GM18520 (cell line): ENCODE results near the gene RAD51D.
"Not testable (repeated sequence)": the region's sequence is repeated elsewhere in the genome, so short reads cannot be mapped to it uniquely, and the experiment has no call there.

Source experiments
- ATAC-seq: cut with Tn5 transposase; IDR thresholded peaks from one replicate; pipeline ENCODE4 v1.9.1; 2021; ENCODE audit not compliant: unreplicated experiment

Gene RAD51D

GRCh38 chr17:35141681-35142466 is 22.2 kb upstream of the RAD51D start, which contains the start of gene NLE1:
Gene NLE1, minus strand, starts transcription at chr17:35142303. Its CDS starts 28 bp downstream, at chr17:35142275.
- ATAC-seq, result peak; percentile 79

GRCh38 chr17:35138218-35138617 is 18.6 kb upstream of the RAD51D start:
- no peak for ATAC-seq

DNA sequence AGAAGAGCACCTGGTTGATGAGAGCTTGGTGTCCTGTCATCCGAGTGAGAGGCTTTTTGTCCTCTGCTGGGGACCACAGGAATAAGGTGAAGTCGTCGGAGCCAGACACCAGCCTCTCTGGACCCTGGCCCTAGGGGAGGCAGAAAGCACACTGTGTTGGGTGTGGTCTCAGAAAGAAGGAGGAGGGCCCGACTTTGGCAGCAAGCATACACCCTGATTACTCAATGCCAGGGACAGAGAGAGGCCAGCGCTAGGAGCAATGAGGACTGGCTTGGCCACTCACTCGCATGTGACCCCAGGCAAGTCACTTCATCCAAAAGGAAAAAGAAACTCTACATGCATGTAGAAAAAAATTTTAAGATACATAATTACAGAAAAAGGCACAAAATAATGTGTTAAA is 15.7 kb upstream of the RAD51D start:
- ATAC-seq, result no peak

DNA sequence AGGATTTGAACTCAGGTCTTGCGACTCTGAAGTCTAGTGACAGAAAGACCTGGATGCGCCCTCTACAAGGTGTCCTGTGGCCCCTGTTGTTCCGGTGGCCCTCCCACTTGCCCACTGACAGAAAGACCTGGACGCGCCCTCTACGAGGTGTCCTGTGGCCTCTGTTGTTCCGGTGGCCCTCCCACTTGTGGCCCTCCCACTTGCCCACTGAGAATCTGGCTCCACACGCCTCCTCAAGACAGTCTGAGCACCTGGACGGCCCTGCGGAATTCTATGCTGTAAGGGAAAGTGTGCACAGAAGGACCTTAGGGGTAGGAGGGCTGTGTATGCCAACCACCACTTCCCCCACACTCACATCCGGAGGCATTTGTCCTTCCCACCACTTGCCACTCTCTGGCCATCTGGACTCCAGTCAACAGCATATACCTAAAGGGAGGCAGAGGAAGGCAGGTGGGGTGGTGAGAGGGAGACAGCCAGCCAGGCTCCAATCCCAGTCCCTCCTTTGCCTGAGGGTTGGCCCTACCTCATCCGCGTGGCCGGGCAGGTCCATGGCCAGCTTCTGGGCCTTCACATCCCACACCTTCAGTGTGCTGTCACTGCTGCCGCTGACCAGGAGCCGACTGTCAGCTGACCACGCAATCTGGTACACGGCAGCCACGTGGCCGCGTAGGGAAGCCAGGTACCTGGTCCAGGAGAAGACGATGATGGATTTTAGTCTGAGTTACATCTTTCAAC is 13.3 kb upstream of the RAD51D start:
- no peak for ATAC-seq

- ATAC-seq, result no peak
Measured at GRCh38 chr17:35132099-35132498, 12.4 kb upstream of the RAD51D start.

- no peak for ATAC-seq
Measured at GRCh38 chr17:35130392-35130791, 10.7 kb upstream of the RAD51D start.

GRCh38 chr17:35129973-35130351 is 10.3 kb upstream of the RAD51D start:
- ATAC-seq, result no peak

- ATAC-seq, result no peak
Measured at GRCh38 chr17:35129154-35129972, 9.7 kb upstream of the RAD51D start.

- no peak for ATAC-seq
Measured at GRCh38 chr17:35127751-35128514, 8.3 kb upstream of the RAD51D start.

GRCh38 chr17:35121315-35121714 is 1.7 kb upstream of the RAD51D start, which contains the start of gene FNDC8:
Gene FNDC8, plus strand, starts transcription at chr17:35121615. Its CDS starts 79 bp downstream, at chr17:35121694.
- no peak for ATAC-seq

DNA sequence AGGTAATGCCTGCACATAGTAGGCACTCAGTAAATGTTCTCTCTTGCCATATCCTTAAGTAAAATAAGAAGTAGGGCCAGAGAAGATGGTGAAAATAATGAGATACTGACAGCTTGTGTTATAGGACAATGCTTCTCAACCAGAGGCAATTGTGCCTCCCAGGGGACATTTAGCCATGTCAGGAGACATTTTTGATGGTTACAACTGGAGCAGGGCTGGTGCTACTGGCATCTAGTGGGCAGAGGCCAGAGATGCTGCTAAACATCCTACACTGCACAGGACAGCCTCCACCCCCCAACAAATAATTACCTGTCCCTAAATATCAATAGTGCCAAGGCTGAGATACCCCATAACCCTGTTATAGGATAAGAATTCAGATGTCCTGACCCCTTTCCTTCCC is 1.7 kb downstream of the RAD51D start:
- ATAC-seq, result no peak

GRCh38 chr17:35116845-35117244 is 2.8 kb downstream of the RAD51D start:
- no peak for ATAC-seq

DNA sequence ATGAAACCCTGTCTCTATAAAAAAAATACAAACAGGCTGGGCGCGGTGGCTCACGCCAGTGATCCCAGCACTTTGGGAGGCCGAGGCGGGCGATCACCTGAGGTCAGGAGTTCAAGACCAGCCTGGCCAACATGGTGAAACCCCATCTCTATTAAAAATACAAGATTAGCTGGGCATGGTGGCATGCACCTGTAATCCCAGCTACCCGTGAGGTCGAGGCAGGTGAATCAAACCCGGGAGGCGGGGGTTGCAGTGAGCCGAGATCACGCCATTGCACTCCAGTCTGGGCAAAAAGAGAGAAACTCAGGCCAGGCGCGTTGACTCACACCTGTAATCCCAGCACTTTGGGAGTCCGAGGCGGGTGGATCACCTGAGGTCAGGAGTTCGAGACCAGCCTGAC is 8.9 kb downstream of the RAD51D start:
- ATAC-seq, result not testable (repeated sequence)

DNA sequence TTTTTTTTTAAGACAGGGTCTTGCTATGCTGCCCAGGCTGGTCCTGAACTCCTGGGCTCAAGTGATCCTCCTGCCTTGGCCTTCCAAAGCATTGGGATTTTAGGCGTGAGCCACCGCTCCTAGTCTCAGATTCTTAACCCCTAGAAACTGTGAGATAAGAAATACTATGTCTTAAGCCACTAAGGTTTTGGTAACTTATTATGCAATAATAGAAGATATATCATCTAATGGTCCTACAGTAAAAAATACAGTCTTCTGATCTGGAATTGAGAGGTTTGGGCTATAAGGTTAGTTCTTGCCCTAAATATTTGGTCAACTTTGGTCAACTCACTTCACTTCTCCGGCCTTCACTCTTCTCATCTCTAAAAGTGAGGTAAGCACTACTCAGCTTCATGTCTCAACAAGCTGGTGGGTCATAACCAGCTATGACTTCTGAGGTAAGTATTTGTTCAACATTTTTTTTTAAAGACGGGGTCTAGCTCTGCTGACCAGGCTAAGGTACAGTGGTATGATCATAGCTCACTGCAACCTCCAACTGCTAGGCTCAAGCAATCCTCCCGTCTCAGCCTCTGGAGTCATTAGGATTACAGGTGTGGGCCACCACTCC is 14.7 kb downstream of the RAD51D start:
- ATAC-seq, result no peak

GRCh38 chr17:35103271-35103670 is 16.4 kb downstream of the RAD51D start:
- ATAC-seq, result no peak

DNA sequence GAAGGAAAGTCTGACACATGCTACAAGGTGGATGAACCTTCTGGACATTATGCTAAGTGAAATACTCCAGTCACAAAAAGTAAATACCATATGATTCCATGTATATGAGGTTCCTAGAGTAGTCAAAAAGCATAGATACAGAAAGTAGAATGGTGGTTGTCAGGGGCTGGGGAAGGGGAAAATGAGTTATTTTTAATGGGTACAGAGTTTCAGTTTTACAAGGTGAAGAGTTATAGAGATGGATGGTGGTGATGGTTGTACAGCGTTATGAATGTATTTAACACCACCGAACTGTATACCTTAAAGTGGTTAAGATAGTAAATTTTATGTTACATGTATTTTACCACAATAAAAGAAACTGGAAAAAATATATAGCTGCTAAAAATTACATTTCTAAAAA is 17.9 kb downstream of the RAD51D start:
- no peak for ATAC-seq

- no peak for ATAC-seq
Measured at GRCh38 chr17:35101036-35101435, 18.6 kb downstream of the RAD51D start.

DNA sequence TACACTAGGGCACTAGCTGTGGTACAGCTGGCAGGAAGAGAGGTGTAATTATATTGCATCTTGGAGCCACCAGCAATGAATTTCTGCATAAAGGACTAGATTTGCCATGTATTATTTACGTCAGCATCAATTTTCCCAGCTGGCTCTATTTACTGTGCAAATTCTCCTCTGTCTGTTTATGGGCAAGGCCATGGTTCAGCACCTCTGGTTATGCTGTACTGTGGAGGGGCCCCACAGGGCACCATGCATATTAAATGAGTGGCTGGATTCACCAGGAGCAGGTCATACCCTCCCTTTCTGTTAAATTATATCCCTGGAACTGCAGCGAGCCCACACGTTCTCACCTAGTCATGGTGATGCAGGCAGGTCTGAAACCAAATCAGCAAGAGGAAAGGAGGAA is 19.8 kb downstream of the RAD51D start:
- no peak for ATAC-seq

- no peak for ATAC-seq
Measured at GRCh38 chr17:35097776-35098175, 21.9 kb downstream of the RAD51D start.

DNA sequence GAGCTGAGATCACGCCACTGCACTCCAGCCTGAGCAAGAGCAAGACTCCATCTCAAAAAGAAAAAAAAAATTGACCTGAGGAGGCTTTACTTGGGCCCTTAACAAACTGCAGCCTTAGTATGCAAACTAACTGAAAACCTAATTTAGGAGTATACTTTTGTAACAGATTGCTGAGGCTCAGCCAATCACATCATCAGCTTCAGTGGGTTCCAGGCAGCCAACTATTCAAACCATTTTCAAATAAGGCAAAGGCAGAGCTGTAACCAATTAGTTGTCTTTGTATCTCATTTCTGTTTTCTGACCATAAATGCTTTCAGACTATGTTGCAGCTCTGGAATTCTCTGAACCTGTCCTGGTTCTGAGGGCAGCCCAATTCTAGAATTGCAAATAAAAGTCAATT is 23.9 kb downstream of the RAD51D start:
- no peak for ATAC-seq
